ENCODE results near the gene ADAMTSL3.

GRCh38 chr15:83960192-83960829 lies 306.4 kb downstream of the ADAMTSL3 start:
- TF ChIP-seq EZH2 (IDR thresholded peaks at IDR 0.05; ENCODE audit: low read depth, unreplicated experiment) = no peak
- no peak for TF ChIP-seq CTCF (conservative IDR thresholded peaks at IDR 0.05; ENCODE audit: low read depth in 2 of 2)
- no peak for TF ChIP-seq POLR2AphosphoS5 (IDR thresholded peaks at IDR 0.05; ENCODE audit: low read depth)
- no peak for TF ChIP-seq CREB1 (CRISPR knock-in tag; IDR thresholded peaks at IDR 0.05; ENCODE audit: low read depth)
- no peak for TF ChIP-seq EZH2phosphoT487 (IDR thresholded peaks at IDR 0.05; ENCODE audit: unreplicated experiment)
- TF ChIP-seq REST (IDR thresholded peaks at IDR 0.05; ENCODE audit: unreplicated experiment) = no peak
